ENCODE data around the gene PRMT3. TPM values are rescaled to one million over a fixed set of nuclear protein-coding genes. Genes with fewer than 3 reads are reported as not detected.

PRMT3 gene
- total RNA-seq (2021): 26.7 to 31.4 TPM (median 28.0 TPM) in 3 replicates
- Bru-seq, nascent RNA: percentile 81 among the genes with signal in this experiment
- long read RNA-seq, experiment 1, transcript PRMT3-202 (16 exons, 2,653 nt): major isoform, 214 of 256 reads
- long read RNA-seq, experiment 1, transcript PRMT3-201 (15 exons, 2,530 nt): minor isoform, 5 of 256 reads
- long read RNA-seq, experiment 1, partial matches to known transcripts: 15 of 256 reads
- long read RNA-seq, experiment 1, other reads (novel, unspliced or antisense): 21 of 256 reads
- long read RNA-seq, experiment 2, full-length matches to known transcripts: 18 of 39 reads
- long read RNA-seq, experiment 2, partial matches to known transcripts: 12 of 39 reads
- long read RNA-seq, experiment 2, other reads (novel, unspliced or antisense): 9 of 39 reads
- long read RNA-seq, experiment 3, transcript PRMT3-202 (16 exons, 2,653 nt): major isoform, 14 of 21 reads
- long read RNA-seq, experiment 3, partial matches to known transcripts: 3 of 21 reads
- long read RNA-seq, experiment 3, other reads (novel, unspliced or antisense): 2 of 21 reads

DNA sequence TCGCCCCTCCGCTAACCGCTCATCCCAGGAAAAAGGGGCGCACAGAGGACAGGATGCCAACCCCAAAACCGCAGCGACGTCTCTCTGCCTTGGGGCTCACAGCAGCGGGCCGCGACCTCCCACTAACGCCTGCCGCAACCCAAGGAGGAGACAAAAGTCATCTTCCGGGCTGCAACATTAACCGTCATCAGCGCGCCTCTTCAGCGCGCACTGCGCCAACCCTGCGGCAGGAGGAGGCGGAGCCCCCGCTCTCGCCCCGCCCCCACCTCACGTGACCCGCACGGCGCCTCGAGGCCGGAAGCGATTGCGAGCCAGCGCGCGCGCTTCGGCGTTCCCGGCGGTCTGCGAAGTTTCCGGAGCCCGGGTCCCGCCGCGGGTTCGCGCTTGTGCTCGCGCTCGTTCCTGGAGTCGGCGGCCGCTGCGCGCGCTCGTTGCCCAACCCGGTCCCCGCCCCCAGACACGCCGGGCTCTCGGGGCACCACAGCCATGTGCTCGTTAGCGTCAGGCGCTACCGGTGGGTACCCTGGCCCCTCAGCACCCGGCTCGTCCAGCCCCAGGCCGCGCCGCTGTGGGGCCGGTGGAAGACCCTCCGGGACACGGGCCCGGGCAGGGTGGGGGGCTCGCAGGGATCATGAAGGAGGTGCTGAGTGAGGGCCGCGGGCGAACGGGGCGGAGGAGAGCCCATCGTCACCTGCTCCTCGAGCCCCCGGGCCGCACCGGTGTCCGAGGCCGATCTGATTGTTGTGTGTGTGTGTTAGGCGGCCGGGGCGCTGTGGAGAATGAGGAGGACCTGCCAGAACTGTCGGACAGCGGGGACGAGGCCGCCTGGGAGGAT, at the start of gene PRMT3:
TSS of gene PRMT3 (plus strand) at position 456 of the 835 bp plus-strand sequence. CDS start at position 487, 31 bp downstream.
- Mint-ChIP-seq H3K4me3 (peak within 1 kb of the TSS; percentile 97), H3K27me3 (ENCODE audit: low read depth) (no peaks in the 10 kb centered on the region), H3K36me3 (peaks cover 13% of the 10 kb centered on the region), H3K4me1 (peaks cover 10% of the 10 kb centered on the region), H3K9me3 (no peaks in the 10 kb centered on the region), H3K27ac (peak within 1 kb of the TSS; percentile 99)
- ATAC-seq (peak; percentile 83), DNase-seq (ENCODE audit: low spot score) (peak; percentile 97)
- CTCF ChIA-PET: interaction anchor here (0.6 to 2.0 kb wide), 6 partner anchors 10 to 260 kb away, joined by 3 to 11 read pairs (median 6); partner anchors contain the start of gene HTATIP2
- POLR2A ChIA-PET: no interaction called here
- TF ChIP-seq NFE2L1 (CRISPR knock-in tag; IDR thresholded peaks at IDR 0.05) (peak; percentile 15; the same call in 1 of the 2 replicates), ZNF121 (CRISPR knock-in tag; IDR thresholded peaks at IDR 0.05) (no peak), JUN (CRISPR knock-in tag; IDR thresholded peaks at IDR 0.05) (no peak), MYBL2 (CRISPR knock-in tag; IDR thresholded peaks at IDR 0.05) (peak; percentile 39; the same call in 1 of the 2 replicates), ATF1 (CRISPR knock-in tag; IDR thresholded peaks at IDR 0.05) (no peak), EMX1 (CRISPR knock-in tag; IDR thresholded peaks at IDR 0.05) (no peak), ESRRA (CRISPR knock-in tag; IDR thresholded peaks at IDR 0.05; ENCODE audit: borderline replicate concordance) (no peak; the same call in 1 of the 2 replicates), FOXJ3 (CRISPR knock-in tag; IDR thresholded peaks at IDR 0.05; ENCODE audit: borderline replicate concordance) (no peak), TP53 (CRISPR knock-in tag; IDR thresholded peaks at IDR 0.05) (no peak), SMAD3 (CRISPR knock-in tag; IDR thresholded peaks at IDR 0.05; ENCODE audit: borderline replicate concordance) (peak; percentile 88), NR2C2 (CRISPR knock-in tag; IDR thresholded peaks at IDR 0.05) (no peak; the same call in 1 of the 2 replicates), ETV6 (CRISPR knock-in tag; IDR thresholded peaks at IDR 0.05) (peak; percentile 92), RORB (CRISPR knock-in tag; IDR thresholded peaks at IDR 0.05) (no peak), SMAD4 (CRISPR knock-in tag; IDR thresholded peaks at IDR 0.05) (peak; percentile 76; the same call in 1 of the 2 replicates), SP1 (CRISPR knock-in tag; conservative IDR thresholded peaks at IDR 0.05) (peak; percentile 95), FOXK1 (CRISPR knock-in tag; IDR thresholded peaks at IDR 0.05) (peak; percentile 70), ZBTB21 (CRISPR knock-in tag; IDR thresholded peaks at IDR 0.05; ENCODE audit: borderline replicate concordance) (peak; percentile 84), CREB1 (CRISPR knock-in tag; IDR thresholded peaks at IDR 0.05) (no peak; the same call in 1 of the 2 replicates), GABPB1 (CRISPR knock-in tag; IDR thresholded peaks at IDR 0.05) (peak; percentile 77)
- TF ChIP-seq, protein P1, sequence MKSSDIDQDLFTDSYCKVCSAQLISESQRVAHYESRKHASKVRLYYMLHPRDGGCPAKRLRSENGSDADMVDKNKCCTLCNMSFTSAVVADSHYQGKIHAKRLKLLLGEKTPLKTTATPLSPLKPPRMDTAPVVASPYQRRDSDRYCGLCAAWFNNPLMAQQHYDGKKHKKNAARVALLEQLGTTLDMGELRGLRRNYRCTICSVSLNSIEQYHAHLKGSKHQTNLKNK (CRISPR knock-in tag; IDR thresholded peaks at IDR 0.05): no peak
- TF ChIP-seq, protein P2, sequence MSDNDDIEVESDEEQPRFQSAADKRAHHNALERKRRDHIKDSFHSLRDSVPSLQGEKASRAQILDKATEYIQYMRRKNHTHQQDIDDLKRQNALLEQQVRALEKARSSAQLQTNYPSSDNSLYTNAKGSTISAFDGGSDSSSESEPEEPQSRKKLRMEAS (CRISPR knock-in tag; IDR thresholded peaks at IDR 0.05): peak; percentile 98
- TF ChIP-seq, protein P3, sequence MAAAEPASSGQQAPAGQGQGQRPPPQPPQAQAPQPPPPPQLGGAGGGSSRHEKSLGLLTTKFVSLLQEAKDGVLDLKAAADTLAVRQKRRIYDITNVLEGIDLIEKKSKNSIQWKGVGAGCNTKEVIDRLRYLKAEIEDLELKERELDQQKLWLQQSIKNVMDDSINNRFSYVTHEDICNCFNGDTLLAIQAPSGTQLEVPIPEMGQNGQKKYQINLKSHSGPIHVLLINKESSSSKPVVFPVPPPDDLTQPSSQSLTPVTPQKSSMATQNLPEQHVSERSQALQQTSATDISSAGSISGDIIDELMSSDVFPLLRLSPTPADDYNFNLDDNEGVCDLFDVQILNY (CRISPR knock-in tag; IDR thresholded peaks at IDR 0.05): peak; percentile 96
- TF ChIP-seq, protein P4, sequence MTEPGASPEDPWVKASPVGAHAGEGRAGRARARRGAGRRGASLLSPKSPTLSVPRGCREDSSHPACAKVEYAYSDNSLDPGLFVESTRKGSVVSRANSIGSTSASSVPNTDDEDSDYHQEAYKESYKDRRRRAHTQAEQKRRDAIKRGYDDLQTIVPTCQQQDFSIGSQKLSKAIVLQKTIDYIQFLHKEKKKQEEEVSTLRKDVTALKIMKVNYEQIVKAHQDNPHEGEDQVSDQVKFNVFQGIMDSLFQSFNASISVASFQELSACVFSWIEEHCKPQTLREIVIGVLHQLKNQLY (CRISPR knock-in tag; IDR thresholded peaks at IDR 0.05): no peak
- TF ChIP-seq, protein P5, sequence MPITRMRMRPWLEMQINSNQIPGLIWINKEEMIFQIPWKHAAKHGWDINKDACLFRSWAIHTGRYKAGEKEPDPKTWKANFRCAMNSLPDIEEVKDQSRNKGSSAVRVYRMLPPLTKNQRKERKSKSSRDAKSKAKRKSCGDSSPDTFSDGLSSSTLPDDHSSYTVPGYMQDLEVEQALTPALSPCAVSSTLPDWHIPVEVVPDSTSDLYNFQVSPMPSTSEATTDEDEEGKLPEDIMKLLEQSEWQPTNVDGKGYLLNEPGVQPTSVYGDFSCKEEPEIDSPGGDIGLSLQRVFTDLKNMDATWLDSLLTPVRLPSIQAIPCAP (CRISPR knock-in tag; IDR thresholded peaks at IDR 0.05): peak; percentile 68; the same call in 1 of the 2 replicates
- TF ChIP-seq, protein P6, sequence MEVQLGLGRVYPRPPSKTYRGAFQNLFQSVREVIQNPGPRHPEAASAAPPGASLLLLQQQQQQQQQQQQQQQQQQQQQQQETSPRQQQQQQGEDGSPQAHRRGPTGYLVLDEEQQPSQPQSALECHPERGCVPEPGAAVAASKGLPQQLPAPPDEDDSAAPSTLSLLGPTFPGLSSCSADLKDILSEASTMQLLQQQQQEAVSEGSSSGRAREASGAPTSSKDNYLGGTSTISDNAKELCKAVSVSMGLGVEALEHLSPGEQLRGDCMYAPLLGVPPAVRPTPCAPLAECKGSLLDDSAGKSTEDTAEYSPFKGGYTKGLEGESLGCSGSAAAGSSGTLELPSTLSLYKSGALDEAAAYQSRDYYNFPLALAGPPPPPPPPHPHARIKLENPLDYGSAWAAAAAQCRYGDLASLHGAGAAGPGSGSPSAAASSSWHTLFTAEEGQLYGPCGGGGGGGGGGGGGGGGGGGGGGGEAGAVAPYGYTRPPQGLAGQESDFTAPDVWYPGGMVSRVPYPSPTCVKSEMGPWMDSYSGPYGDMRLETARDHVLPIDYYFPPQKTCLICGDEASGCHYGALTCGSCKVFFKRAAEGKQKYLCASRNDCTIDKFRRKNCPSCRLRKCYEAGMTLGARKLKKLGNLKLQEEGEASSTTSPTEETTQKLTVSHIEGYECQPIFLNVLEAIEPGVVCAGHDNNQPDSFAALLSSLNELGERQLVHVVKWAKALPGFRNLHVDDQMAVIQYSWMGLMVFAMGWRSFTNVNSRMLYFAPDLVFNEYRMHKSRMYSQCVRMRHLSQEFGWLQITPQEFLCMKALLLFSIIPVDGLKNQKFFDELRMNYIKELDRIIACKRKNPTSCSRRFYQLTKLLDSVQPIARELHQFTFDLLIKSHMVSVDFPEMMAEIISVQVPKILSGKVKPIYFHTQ (CRISPR knock-in tag; IDR thresholded peaks at IDR 0.05): no peak
- TF ChIP-seq, protein P7, sequence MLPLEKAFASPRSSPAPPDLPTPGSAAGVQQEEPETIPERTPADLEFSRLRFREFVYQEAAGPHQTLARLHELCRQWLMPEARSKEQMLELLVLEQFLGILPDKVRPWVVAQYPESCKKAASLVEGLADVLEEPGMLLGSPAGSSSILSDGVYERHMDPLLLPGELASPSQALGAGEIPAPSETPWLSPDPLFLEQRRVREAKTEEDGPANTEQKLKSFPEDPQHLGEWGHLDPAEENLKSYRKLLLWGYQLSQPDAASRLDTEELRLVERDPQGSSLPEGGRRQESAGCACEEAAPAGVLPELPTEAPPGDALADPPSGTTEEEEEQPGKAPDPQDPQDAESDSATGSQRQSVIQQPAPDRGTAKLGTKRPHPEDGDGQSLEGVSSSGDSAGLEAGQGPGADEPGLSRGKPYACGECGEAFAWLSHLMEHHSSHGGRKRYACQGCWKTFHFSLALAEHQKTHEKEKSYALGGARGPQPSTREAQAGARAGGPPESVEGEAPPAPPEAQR (CRISPR knock-in tag; IDR thresholded peaks at IDR 0.05): no peak
- TF ChIP-seq, protein P8, sequence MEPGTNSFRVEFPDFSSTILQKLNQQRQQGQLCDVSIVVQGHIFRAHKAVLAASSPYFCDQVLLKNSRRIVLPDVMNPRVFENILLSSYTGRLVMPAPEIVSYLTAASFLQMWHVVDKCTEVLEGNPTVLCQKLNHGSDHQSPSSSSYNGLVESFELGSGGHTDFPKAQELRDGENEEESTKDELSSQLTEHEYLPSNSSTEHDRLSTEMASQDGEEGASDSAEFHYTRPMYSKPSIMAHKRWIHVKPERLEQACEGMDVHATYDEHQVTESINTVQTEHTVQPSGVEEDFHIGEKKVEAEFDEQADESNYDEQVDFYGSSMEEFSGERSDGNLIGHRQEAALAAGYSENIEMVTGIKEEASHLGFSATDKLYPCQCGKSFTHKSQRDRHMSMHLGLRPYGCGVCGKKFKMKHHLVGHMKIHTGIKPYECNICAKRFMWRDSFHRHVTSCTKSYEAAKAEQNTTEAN (CRISPR knock-in tag; IDR thresholded peaks at IDR 0.05): no peak; the same call in 1 of the 2 replicates
- TF ChIP-seq, protein P9, sequence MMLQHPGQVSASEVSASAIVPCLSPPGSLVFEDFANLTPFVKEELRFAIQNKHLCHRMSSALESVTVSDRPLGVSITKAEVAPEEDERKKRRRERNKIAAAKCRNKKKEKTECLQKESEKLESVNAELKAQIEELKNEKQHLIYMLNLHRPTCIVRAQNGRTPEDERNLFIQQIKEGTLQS (CRISPR knock-in tag; conservative IDR thresholded peaks at IDR 0.05): no peak

All from WTC11 (cell line).